ENCODE data around the gene UBL4B. TPM values are rescaled to one million over a fixed set of nuclear protein-coding genes. Genes with fewer than 3 reads are reported as not detected.

UBL4B gene, protein sequence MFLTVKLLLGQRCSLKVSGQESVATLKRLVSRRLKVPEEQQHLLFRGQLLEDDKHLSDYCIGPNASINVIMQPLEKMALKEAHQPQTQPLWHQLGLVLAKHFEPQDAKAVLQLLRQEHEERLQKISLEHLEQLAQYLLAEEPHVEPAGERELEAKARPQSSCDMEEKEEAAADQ
- not detected for total RNA-seq

DNA sequence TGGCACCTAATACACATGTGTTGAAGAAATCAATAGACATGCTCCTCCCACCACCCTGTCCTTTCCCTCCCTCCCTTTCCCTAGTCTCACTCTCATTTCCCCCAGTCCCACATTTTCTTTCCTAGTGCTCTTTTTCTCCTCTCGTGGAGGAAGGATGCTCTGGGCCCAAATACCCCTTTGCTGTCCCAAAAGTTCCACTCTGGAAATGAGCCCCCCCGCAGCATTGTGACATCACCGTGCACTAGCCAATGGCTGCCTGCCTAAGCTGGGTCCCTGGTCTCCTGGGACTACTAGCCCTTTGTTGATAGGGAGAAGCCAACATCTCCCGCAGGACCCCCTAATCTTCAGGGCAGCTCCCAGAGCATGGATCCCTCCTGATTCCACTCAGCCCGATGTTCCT is at the start of gene UBL4B:
TSS of gene UBL4B (plus strand) at position 301 of the 400 bp plus-strand sequence. CDS start at position 393, 92 bp downstream.
- Histone ChIP-seq H3K27me3 (no peaks in the 10 kb centered on the region), H3K27ac (no peak within 1 kb of the TSS), H3K9me3 (no peaks in the 10 kb centered on the region), H3K36me3 (replicated peaks in 1 of 2; ENCODE audit: insufficient read depth in 1 of 2, low read depth in 2 of 2) (no peaks in the 10 kb centered on the region), H3K4me3 (no peak within 1 kb of the TSS), H3K4me1 (no peaks in the 10 kb centered on the region)
- TF ChIP-seq POLR2A (IDR thresholded peaks at IDR 0.05): no peak
- TF ChIP-seq, protein P1, sequence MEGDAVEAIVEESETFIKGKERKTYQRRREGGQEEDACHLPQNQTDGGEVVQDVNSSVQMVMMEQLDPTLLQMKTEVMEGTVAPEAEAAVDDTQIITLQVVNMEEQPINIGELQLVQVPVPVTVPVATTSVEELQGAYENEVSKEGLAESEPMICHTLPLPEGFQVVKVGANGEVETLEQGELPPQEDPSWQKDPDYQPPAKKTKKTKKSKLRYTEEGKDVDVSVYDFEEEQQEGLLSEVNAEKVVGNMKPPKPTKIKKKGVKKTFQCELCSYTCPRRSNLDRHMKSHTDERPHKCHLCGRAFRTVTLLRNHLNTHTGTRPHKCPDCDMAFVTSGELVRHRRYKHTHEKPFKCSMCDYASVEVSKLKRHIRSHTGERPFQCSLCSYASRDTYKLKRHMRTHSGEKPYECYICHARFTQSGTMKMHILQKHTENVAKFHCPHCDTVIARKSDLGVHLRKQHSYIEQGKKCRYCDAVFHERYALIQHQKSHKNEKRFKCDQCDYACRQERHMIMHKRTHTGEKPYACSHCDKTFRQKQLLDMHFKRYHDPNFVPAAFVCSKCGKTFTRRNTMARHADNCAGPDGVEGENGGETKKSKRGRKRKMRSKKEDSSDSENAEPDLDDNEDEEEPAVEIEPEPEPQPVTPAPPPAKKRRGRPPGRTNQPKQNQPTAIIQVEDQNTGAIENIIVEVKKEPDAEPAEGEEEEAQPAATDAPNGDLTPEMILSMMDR (IDR thresholded peaks at IDR 0.05): no peak
- ATAC-seq (no peak), DNase-seq (no peak)
- WGBS, 2 donors: 72 to 81% methylated on average over 5 of the region's 5 CpGs
- intact Hi-C loops (cut with DNase I): no loop called here

DNA sequence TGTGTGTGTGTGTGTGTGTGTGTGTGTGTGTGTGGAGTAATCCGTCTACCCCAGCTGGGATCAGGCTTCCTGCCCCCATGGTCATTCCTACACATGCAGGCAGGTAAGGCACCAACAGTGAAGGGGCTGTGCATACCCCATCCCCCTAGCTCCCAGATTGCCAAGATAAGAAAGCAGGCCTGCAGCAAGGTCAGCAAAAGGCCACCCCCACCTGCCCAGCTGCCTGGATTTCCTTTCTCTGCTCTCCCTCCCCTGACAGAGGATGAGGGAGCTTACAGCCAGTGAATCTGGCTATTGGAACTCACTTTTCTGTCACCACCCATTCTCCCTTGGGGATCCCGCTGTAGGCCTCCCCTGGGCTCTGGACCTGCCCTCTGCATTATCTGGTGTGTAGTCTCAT is 49.6 kb upstream of the UBL4B start:
- no peaks in the 10 kb centered on the region for H3K9me3 ChIP-seq
- no peak overlapping the region for H3K27ac ChIP-seq
- no peak for ATAC-seq
- no peak for TF ChIP-seq POLR2A (IDR thresholded peaks at IDR 0.05)
- TF ChIP-seq, protein P1 (IDR thresholded peaks at IDR 0.05): no peak
- 65 to 71% methylated on average over 2 of the region's 2 CpGs for WGBS, 2 donors
- no peak overlapping the region for H3K4me3 ChIP-seq
- DNase-seq: no peak
- intact Hi-C loops (cut with DNase I): no loop called here
- peaks cover 0 to 4% of the 10 kb centered on the region in 2 donors for H3K36me3 ChIP-seq (replicated peaks in 1 of 2; ENCODE audit: insufficient read depth in 1 of 2, low read depth in 2 of 2)
- H3K4me1 ChIP-seq: no peaks in the 10 kb centered on the region
- peaks cover 2 to 4% of the 10 kb centered on the region in 2 donors for H3K27me3 ChIP-seq

DNA sequence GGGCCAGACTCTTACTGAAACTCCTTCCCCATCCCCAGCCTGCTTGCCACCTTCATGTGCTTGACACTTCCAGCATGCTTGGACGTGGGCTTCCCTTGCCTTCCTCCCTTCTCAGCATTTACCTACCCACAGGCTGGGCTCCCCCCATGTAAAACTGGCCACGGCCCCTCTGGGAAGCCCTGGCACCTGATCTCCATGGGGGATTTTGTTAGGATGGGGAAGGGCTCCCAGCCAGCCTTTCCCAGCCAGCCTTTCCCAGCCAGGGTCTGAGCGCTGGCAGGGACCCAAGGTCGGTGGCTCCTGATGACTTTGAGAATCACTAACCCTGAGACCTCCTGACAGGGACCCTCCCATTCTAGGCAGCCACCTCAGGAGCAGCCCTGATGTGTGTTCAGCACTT is 48.5 kb upstream of the UBL4B start:
- Histone ChIP-seq H3K27me3 (peaks cover 5 to 15% of the 10 kb centered on the region in 2 donors), H3K36me3 (replicated peaks in 1 of 2; ENCODE audit: insufficient read depth in 1 of 2, low read depth in 2 of 2) (no peaks in the 10 kb centered on the region), H3K27ac (no peak overlapping the region), H3K4me1 (peaks cover 3% of the 10 kb centered on the region), H3K4me3 (no peak overlapping the region), H3K9me3 (no peaks in the 10 kb centered on the region)
- no peak for ATAC-seq
- TF ChIP-seq POLR2A (IDR thresholded peaks at IDR 0.05): no peak
- TF ChIP-seq, protein P1 (IDR thresholded peaks at IDR 0.05): no peak
- intact Hi-C loops (cut with DNase I): no loop called here
- DNase-seq: no peak
- 37 to 46% methylated on average over 4 of the region's 4 CpGs for WGBS, 2 donors

DNA sequence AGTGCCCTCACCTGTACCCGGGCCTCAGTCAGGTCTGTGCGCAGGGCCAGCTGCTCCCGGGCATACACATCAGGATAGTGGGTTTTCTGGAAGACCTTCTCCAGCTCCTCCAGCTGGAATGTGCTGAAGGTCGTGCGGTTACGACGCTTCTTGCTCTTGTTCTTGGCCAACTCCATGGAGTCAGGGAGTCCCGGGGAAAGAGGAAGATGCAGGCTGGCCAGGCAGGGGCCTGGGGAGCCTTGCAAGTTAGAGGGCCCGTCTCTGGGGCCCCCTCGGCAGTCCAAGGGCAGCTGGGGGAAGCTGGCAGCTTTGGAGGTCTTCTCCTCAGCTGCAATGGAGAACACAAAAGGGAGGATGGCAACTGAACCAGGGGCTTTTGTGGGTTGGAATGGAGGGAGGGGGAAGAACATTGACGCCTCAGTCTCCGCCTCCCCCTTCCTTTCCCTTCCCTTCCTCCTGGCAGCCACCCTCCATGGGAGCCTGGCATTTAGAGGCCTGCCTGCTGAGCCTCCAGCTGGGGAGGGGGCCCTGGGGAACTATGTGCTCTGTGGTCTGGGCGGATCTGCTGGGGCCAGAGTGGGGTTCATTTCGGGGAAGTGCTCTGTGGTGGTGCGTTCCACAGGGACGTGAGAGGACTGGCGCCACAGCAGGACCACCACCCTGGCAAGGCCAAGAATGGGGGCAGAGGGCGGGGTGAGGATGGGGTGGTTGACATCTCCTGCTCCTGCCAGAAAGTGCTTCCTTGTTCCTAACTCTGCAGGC is 47.5 kb upstream of the UBL4B start:
- H3K36me3 ChIP-seq (replicated peaks in 1 of 2; ENCODE audit: insufficient read depth in 1 of 2, low read depth in 2 of 2): no peaks in the 10 kb centered on the region
- no peaks in the 10 kb centered on the region for H3K9me3 ChIP-seq
- H3K27ac ChIP-seq: no peak overlapping the region
- DNase-seq (no peak), ATAC-seq (no peak)
- TF ChIP-seq, protein P1 (IDR thresholded peaks at IDR 0.05): no peak
- no peak for TF ChIP-seq POLR2A (IDR thresholded peaks at IDR 0.05)
- 76 to 89% methylated on average over 11 to 18 of the region's 18 CpGs for WGBS, 2 donors
- peaks cover 10% of the 10 kb centered on the region for H3K4me1 ChIP-seq
- H3K27me3 ChIP-seq: peaks cover 10 to 25% of the 10 kb centered on the region in 2 donors
- intact Hi-C loops (cut with DNase I): no loop called here
- H3K4me3 ChIP-seq: no peak overlapping the region

All from body of pancreas (tissue), 4 donors.